IMR-90 (cell line): ENCODE results near the gene PLTP. TPM values are rescaled to one million over a fixed set of nuclear protein-coding genes. Genes with fewer than 3 reads are reported as not detected.

Source experiments
- ATAC-seq: fragments of 200-7000 bp; cut with Tn5 transposase; 2 replicates; pipeline ENCODE4 v1.9.1; 2020; ENCODE audit warnings: low read depth, mild to moderate bottlenecking, moderate library complexity
- BruUV-seq: library from RNA; stranded (reverse); fragments of 400-500 nt; replicated peaks from 2 replicates; lab custom pipeline; 2021; lab: Mats Ljungman, UMichigan
- CTCF ChIA-PET: fragments of 300-600 bp; formaldehyde crosslinking; extraction: SDS; loops from one replicate; lab custom pipeline; 2021; ENCODE audit warnings: antibody characterized with exemption; lab: Yijun Ruan, JAX
- POLR2A ChIA-PET: fragments of 300-600 bp; sonication (Branson Sonifier 250); formaldehyde crosslinking; loops from one replicate; lab custom pipeline; 2022; ENCODE audit warnings: antibody characterized with exemption; ENCODE audit not compliant: unreplicated experiment; lab: Charles Lee
- DNase-seq: peaks from one replicate; pipeline ENCODE4 v3.0.0; 2013
- H2AFZ ChIP-seq: replicated peaks from 2 replicates; pipeline ENCODE3; 2013; ENCODE audit warnings: low read length, mild to moderate bottlenecking; ENCODE audit not compliant: poor library complexity
- H2AK5ac ChIP-seq: 2 replicates; pipeline ENCODE4 v1.6.1; 2013; ENCODE audit warnings: low read depth, low read length, inconsistent platforms
- H2AK9ac ChIP-seq: replicated peaks from 2 replicates; pipeline ENCODE3; 2013; ENCODE audit warnings: mild to moderate bottlenecking, low read depth, low read length, moderate library complexity; ENCODE audit not compliant: poor library complexity
- H2BK120ac ChIP-seq: 2 replicates; pipeline ENCODE4 v1.6.1; 2013; ENCODE audit warnings: low read depth, low read length, inconsistent platforms
- H2BK15ac ChIP-seq: 3 replicates; pipeline ENCODE4 v1.6.1; 2013; ENCODE audit warnings: low read depth, low read length, inconsistent platforms
- H2BK20ac ChIP-seq: 2 replicates; pipeline ENCODE4 v1.6.1; 2013; ENCODE audit warnings: low read depth, mild to moderate bottlenecking, inconsistent platforms, low read length, moderate library complexity
- H2BK5ac ChIP-seq: 2 replicates; pipeline ENCODE4 v1.6.1; 2013; ENCODE audit warnings: mild to moderate bottlenecking, low read depth, low read length, inconsistent platforms; ENCODE audit not compliant: poor library complexity, severe bottlenecking
- H3K14ac ChIP-seq: replicated peaks from 2 replicates; pipeline ENCODE4 v1.6.1; 2013; ENCODE audit warnings: low read depth, low read length, inconsistent platforms
- H3K18ac ChIP-seq: 2 replicates; pipeline ENCODE4 v1.6.1; 2013; ENCODE audit warnings: low read depth, low read length, control low read depth
- H3K23ac ChIP-seq: 2 replicates; pipeline ENCODE4 v1.6.1; 2013; ENCODE audit warnings: low read depth, low read length, inconsistent platforms
- H3K27ac ChIP-seq: 2 replicates; pipeline ENCODE4 v1.5.1; 2013; ENCODE audit warnings: mild to moderate bottlenecking, control low read depth, low read length; ENCODE audit not compliant: insufficient read depth
- H3K27me3 ChIP-seq: 2 replicates; pipeline ENCODE4 v1.6.1; 2013; ENCODE audit warnings: low read length; ENCODE audit not compliant: control insufficient read depth, insufficient read depth
- H3K36me3 ChIP-seq: 2 replicates; pipeline ENCODE4 v1.6.1; 2013; ENCODE audit warnings: low read length, mixed read lengths; ENCODE audit not compliant: control insufficient read depth, insufficient read depth
- H3K4ac ChIP-seq: 2 replicates; pipeline ENCODE4 v1.6.1; 2013; ENCODE audit warnings: low read depth, low read length, inconsistent platforms
- H3K4me1 ChIP-seq: 2 replicates; pipeline ENCODE4 v1.6.1; 2013; ENCODE audit warnings: low read length, mixed read lengths; ENCODE audit not compliant: control insufficient read depth, insufficient read depth
- H3K4me2 ChIP-seq: 2 replicates; pipeline ENCODE4 v1.6.1; 2013; ENCODE audit warnings: low read depth, mild to moderate bottlenecking, control low read depth, low read length, moderate library complexity
- H3K4me3 ChIP-seq: 2 replicates; pipeline ENCODE4 v1.5.1; 2013; ENCODE audit warnings: low read depth, mild to moderate bottlenecking, control low read depth, low read length, moderate library complexity; ENCODE audit not compliant: insufficient read depth
- H3K56ac ChIP-seq: 2 replicates; pipeline ENCODE4 v1.6.1; 2013; ENCODE audit warnings: low read length, inconsistent platforms; ENCODE audit not compliant: insufficient read depth; ENCODE audit errors: extremely low read depth
- H3K79me1 ChIP-seq, 2 experiments: 2 replicates each; pipeline ENCODE4 v1.6.1; 2013; ENCODE audit warnings: low read length in 2 of 2, inconsistent platforms in 1 of 2, low read depth in 1 of 2
- H3K9ac ChIP-seq: 2 replicates; pipeline ENCODE4 v1.6.1; 2013; ENCODE audit warnings: low read depth, low read length, control low read depth
- H3K9me1 ChIP-seq: 2 replicates; pipeline ENCODE4 v1.6.1; 2013; ENCODE audit warnings: low read length, inconsistent platforms; ENCODE audit not compliant: insufficient read depth
- H3K9me3 ChIP-seq: 2 replicates; pipeline ENCODE4 v1.6.1; 2013; ENCODE audit warnings: low read length; ENCODE audit not compliant: control insufficient read depth, insufficient read depth
- H4K20me1 ChIP-seq: 2 replicates; pipeline ENCODE4 v1.6.1; 2013; ENCODE audit warnings: low read length, inconsistent platforms; ENCODE audit not compliant: insufficient read depth
- H4K5ac ChIP-seq: 2 replicates; pipeline ENCODE4 v1.6.1; 2013; ENCODE audit warnings: mild to moderate bottlenecking, low read depth, low read length, control low read depth
- H4K8ac ChIP-seq, 2 experiments: 2 replicates each; pipeline ENCODE4 v1.6.1; 2013; ENCODE audit warnings: low read depth in 2 of 2, low read length in 2 of 2, control low read depth in 1 of 2, inconsistent platforms in 1 of 2
- H4K91ac ChIP-seq: 2 replicates; pipeline ENCODE4 v1.6.1; 2013; ENCODE audit warnings: low read depth, low read length, inconsistent platforms; ENCODE audit not compliant: insufficient read depth
- MAFK ChIP-seq: IDR thresholded peaks from 2 replicates; pipeline ENCODE4 v1.6.1; 2012; ENCODE audit warnings: low read depth, low read length, improper control_type of control experiment
- MAZ ChIP-seq: IDR thresholded peaks from 2 replicates; pipeline ENCODE4 v1.6.1; 2012; ENCODE audit warnings: low read depth, mild to moderate bottlenecking, low read length, improper control_type of control experiment, moderate library complexity, borderline replicate concordance
- MXI1 ChIP-seq: IDR thresholded peaks from 2 replicates; pipeline ENCODE4 v1.6.1; 2012; ENCODE audit warnings: low read depth, mild to moderate bottlenecking, low read length, moderate library complexity, borderline replicate concordance
- NFE2L2 ChIP-seq: fragments of 150-350 bp; IDR thresholded peaks from 2 replicates; pipeline ENCODE4 v1.6.1; 2016; ENCODE audit warnings: low read depth, mild to moderate bottlenecking, low read length
- POLR2A ChIP-seq: IDR thresholded peaks from 2 replicates; pipeline ENCODE4 v1.6.1; 2012; ENCODE audit warnings: mild to moderate bottlenecking, low read depth, low read length
- RAD21 ChIP-seq: IDR thresholded peaks from 2 replicates; pipeline ENCODE4 v1.6.1; 2012; ENCODE audit warnings: low read length, improper control_type of control experiment
- SMC3 ChIP-seq: fragments of 150-350 bp; IDR thresholded peaks from 2 replicates; pipeline ENCODE4 v1.6.1; 2016; ENCODE audit warnings: low read depth, mild to moderate bottlenecking, antibody characterized with exemption, low read length, moderate library complexity
- WGBS, 2 experiments: methylation state at CpG; one replicate each; pipeline versions ENCODE4 v1.1.5 to v1.1.7; 2013; ENCODE audit warnings: missing lambda C conversion rate in 2 of 2; ENCODE audit not compliant: insufficient read length in 1 of 2; ENCODE audit errors: extremely low coverage in 2 of 2; 5-methylcytosine and 5-hydroxymethylcytosine counted together
- dilution Hi-C: fragments of 300-500 bp; cut with HindIII; formaldehyde crosslinking; loops from one replicate; pipeline ENCODE4 v1.14.3; 2018; ENCODE audit warnings: low sequenced_read_pairs; ENCODE audit not compliant: unreplicated experiment
- in situ Hi-C: fragments of 300-500 bp; cut with MboI; formaldehyde crosslinking; loops from 3 replicates; pipeline ENCODE4 v1.14.3; 2019; ENCODE audit warnings: low sequenced_read_pairs, inconsistent platforms, mixed read lengths
- intact Hi-C: fragments of 100-400 bp; cut with micrococcal nuclease; formaldehyde crosslinking; loops from 2 replicates; pipeline ENCODE4 v1.10.0; 2022
- polyA plus RNA-seq, 3 experiments: library from polyadenylated mRNA; depleted of rRNA; stranded (reverse); fragments of >200 nt; gene quantifications; 2 replicates each; pipeline ENCODE4 v1.2.3, GENCODE V29; 2012; ENCODE audit warnings: low replicate concordance in 1 of 3
- total RNA-seq: library from RNA; depleted of rRNA; stranded (reverse); fragments of >200 nt; gene quantifications from 2 replicates; pipeline ENCODE4 v1.2.3, GENCODE V29; 2012

PLTP gene
- total and polyA plus RNA-seq, 2 of the 4 experiments (the other 2 are of a cell fraction): 5.4 to 55.8 TPM

- Histone ChIP-seq H3K27me3 (no peaks in the 10 kb centered on the region), H2AFZ (no peak overlapping the region), H3K56ac (no peak overlapping the region), H3K4me3 (no peak overlapping the region), H2BK15ac (no peak overlapping the region), H3K9ac (no peak overlapping the region), H3K4me1 (peaks cover 6% of the 10 kb centered on the region; the same call in 1 of the 2 replicates), H2BK5ac (no peak overlapping the region), H3K27ac (no peak overlapping the region), H4K91ac (no peak overlapping the region), H4K20me1 (peaks cover 4% of the 10 kb centered on the region), H4K8ac (no peak overlapping the region), H3K9me3 (no peaks in the 10 kb centered on the region), H3K14ac (no peak overlapping the region), H4K5ac (no peak overlapping the region), H3K18ac (no peak overlapping the region), H3K4me2 (no peak overlapping the region), H2BK20ac (no peak overlapping the region), H3K23ac (no peak overlapping the region), H3K79me1 (peaks cover 9 to 22% of the 10 kb centered on the region in 2 experiments), H3K9me1 (no peaks in the 10 kb centered on the region; the same call in 1 of the 2 replicates), H3K36me3 (no peaks in the 10 kb centered on the region), H2AK5ac (0 out of 2 replicates have a peak overlapping the region, but pooled peaks have one; percentile 29), H2AK9ac (no peak overlapping the region), H2BK120ac (no peak overlapping the region), H3K4ac (no peak overlapping the region)
- WGBS, 2 experiments: 91% methylated on average over 10 of the region's 14 CpGs; no CpG with 5 or more reads in 1 of the 2 experiments
- ChIA-PET CTCF (interaction anchor here (1.0 kb wide), 1 partner anchor 10 kb away, joined by 4 read pairs; no protein-coding TSS in a partner anchor), POLR2A (no interaction called here)
- dilution Hi-C loops: no loop called here
- intact Hi-C loops: no loop called here
- TF ChIP-seq POLR2A: no peak
- TF ChIP-seq SMC3: no peak
- TF ChIP-seq NFE2L2: no peak
- TF ChIP-seq MAFK: no peak
- TF ChIP-seq MXI1: no peak
- no peak for TF ChIP-seq MAZ
- no peak for TF ChIP-seq RAD21
- ATAC-seq (no peak), DNase-seq (no peak)
- no TSS peak for BruUV-seq
- in situ Hi-C loops: no loop called here
Measured at GRCh38 chr20:45927071-45927878, 15.3 kb upstream of the PLTP start.
